ENCODE data around the gene LIMS2.

LIMS2 gene

GRCh38 chr2:127705391-127706065 lies 30.2 kb upstream of the LIMS2 start:
- no peak for TF ChIP-seq CTCF (IDR thresholded peaks at IDR 0.05; ENCODE audit: low read depth, low read length)
- DNase-seq (ENCODE audit: extremely low read depth, low read depth) = peak; percentile 55

- no peak for DNase-seq (ENCODE audit: extremely low read depth, low read depth)
- TF ChIP-seq CTCF (IDR thresholded peaks at IDR 0.05; ENCODE audit: low read depth, low read length) = no peak
Measured at GRCh38 chr2:127704641-127705390, 29.5 kb upstream of the LIMS2 start.

GRCh38 chr2:127703282-127703681 lies 28.0 kb upstream of the LIMS2 start:
- no peak for TF ChIP-seq CTCF (IDR thresholded peaks at IDR 0.05; ENCODE audit: low read depth, low read length)
- DNase-seq (ENCODE audit: extremely low read depth, low read depth) = no peak

GRCh38 chr2:127702395-127703009 lies 27.2 kb upstream of the LIMS2 start:
- TF ChIP-seq CTCF (IDR thresholded peaks at IDR 0.05; ENCODE audit: low read depth, low read length) = no peak
- DNase-seq (ENCODE audit: extremely low read depth, low read depth) = no peak

- TF ChIP-seq CTCF (IDR thresholded peaks at IDR 0.05; ENCODE audit: low read depth, low read length) = no peak; the same call in 1 of the 2 replicates
- DNase-seq (ENCODE audit: extremely low read depth, low read depth) = peak; percentile 36
Measured at GRCh38 chr2:127701651-127702394, 26.5 kb upstream of the LIMS2 start.

- peak; percentile 70 for DNase-seq (ENCODE audit: extremely low read depth, low read depth)
Measured at GRCh38 chr2:127701193-127701650, 25.9 kb upstream of the LIMS2 start, which contains the start of gene SFT2D3. SFT2D3 (plus strand) TSS chr2:127701497; CDS start chr2:127701529, 32 bp downstream.

More at GRCh38 chr2:127701193-127701650, 25.9 kb upstream of the LIMS2 start, which contains the start of gene SFT2D3:
- no peak for TF ChIP-seq CTCF (IDR thresholded peaks at IDR 0.05; ENCODE audit: low read depth, low read length)

All from AG09319 (cell line).